IPS-18a (cell line): Measurements from ENCODE around the gene CCDC34.

Experiments used
- H3K27ac ChIP-seq: one replicate; pipeline ENCODE4 v1.5.1; 2013; ENCODE audit warnings: low read length
- H3K27me3 ChIP-seq: one replicate; pipeline ENCODE4 v1.6.1; 2013; ENCODE audit warnings: mild to moderate bottlenecking, low read length; ENCODE audit not compliant: control insufficient read depth, insufficient read depth
- H3K36me3 ChIP-seq: one replicate; pipeline ENCODE4 v1.6.1; 2013; ENCODE audit warnings: low read depth, low read length; ENCODE audit not compliant: control insufficient read depth
- H3K4me1 ChIP-seq: one replicate; pipeline ENCODE4 v1.6.1; 2013; ENCODE audit warnings: low read depth, low read length; ENCODE audit not compliant: control insufficient read depth
- H3K4me3 ChIP-seq: one replicate; pipeline ENCODE4 v1.5.1; 2013; ENCODE audit warnings: low read length
- H3K9ac ChIP-seq: one replicate; pipeline ENCODE4 v1.6.1; 2013; ENCODE audit warnings: mild to moderate bottlenecking, low read length, moderate library complexity
- H3K9me3 ChIP-seq: one replicate; pipeline ENCODE4 v1.6.1; 2013; ENCODE audit warnings: low read depth, low read length; ENCODE audit not compliant: control insufficient read depth

CCDC34 gene

GRCh38 chr11:27390318-27391295, 27.6 kb upstream of the CCDC34 start:
- peaks cover 17% of the 10 kb centered on the region for H3K36me3 ChIP-seq
- H3K9me3 ChIP-seq, result no peaks in the 10 kb centered on the region
- H3K4me3 ChIP-seq, result no peak overlapping the region
- no peak overlapping the region for H3K9ac ChIP-seq
- H3K27me3 ChIP-seq, result no peaks in the 10 kb centered on the region
- peaks cover 73% of the 10 kb centered on the region for H3K4me1 ChIP-seq
- no peak overlapping the region for H3K27ac ChIP-seq

GRCh38 chr11:27388869-27389268, 25.9 kb upstream of the CCDC34 start:
- peaks cover 34% of the 10 kb centered on the region for H3K36me3 ChIP-seq

GRCh38 chr11:27388001-27388400, 25.0 kb upstream of the CCDC34 start:
- Histone ChIP-seq H3K36me3 (peaks cover 40% of the 10 kb centered on the region), H3K4me1 (peaks cover 60% of the 10 kb centered on the region), H3K27me3 (no peaks in the 10 kb centered on the region), H3K27ac (no peak overlapping the region), H3K9ac (no peak overlapping the region), H3K9me3 (no peaks in the 10 kb centered on the region), H3K4me3 (no peak overlapping the region)

More at GRCh38 chr11:27388869-27389268, 25.9 kb upstream of the CCDC34 start:
- Histone ChIP-seq H3K27me3 (no peaks in the 10 kb centered on the region), H3K4me3 (no peak overlapping the region), H3K27ac (no peak overlapping the region), H3K9ac (no peak overlapping the region), H3K4me1 (peaks cover 61% of the 10 kb centered on the region), H3K9me3 (no peaks in the 10 kb centered on the region)

DNA sequence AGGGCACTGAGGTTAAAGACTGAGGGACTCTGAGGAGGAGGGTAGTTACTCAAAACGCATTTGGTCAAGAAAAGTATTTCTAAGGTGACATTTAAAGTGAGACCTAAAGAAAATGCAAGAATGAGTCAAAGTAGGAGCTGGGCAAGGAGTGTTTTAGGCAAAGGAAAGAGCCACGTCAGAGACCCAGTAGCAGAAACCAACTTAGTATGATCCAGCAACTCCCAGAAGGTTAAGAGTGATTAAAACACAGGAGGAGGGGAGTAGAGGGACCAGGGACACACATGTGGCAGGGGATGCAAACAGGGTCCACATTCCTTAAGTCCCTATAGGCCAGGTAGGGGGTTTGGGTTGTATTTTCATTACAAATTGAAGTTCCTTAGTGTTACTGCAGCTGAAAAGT, 24.3 kb upstream of the CCDC34 start:
- Histone ChIP-seq H3K27ac (no peak overlapping the region), H3K4me1 (peaks cover 54% of the 10 kb centered on the region), H3K27me3 (no peaks in the 10 kb centered on the region), H3K9ac (no peak overlapping the region), H3K9me3 (no peaks in the 10 kb centered on the region), H3K4me3 (no peak overlapping the region), H3K36me3 (peaks cover 42% of the 10 kb centered on the region)

GRCh38 chr11:27386181-27386845, 23.3 kb upstream of the CCDC34 start:
- Histone ChIP-seq H3K9ac (no peak overlapping the region), H3K4me1 (peaks cover 45% of the 10 kb centered on the region), H3K27me3 (no peaks in the 10 kb centered on the region), H3K27ac (no peak overlapping the region), H3K4me3 (no peak overlapping the region), H3K9me3 (no peaks in the 10 kb centered on the region), H3K36me3 (peaks cover 45% of the 10 kb centered on the region)

- Histone ChIP-seq H3K27me3 (no peaks in the 10 kb centered on the region), H3K27ac (no peak overlapping the region), H3K4me3 (no peak overlapping the region), H3K36me3 (peaks cover 50% of the 10 kb centered on the region), H3K9me3 (no peaks in the 10 kb centered on the region), H3K4me1 (peaks cover 34% of the 10 kb centered on the region), H3K9ac (no peak overlapping the region)
Observed at GRCh38 chr11:27385245-27385644, 22.2 kb upstream of the CCDC34 start.

- Histone ChIP-seq H3K4me1 (peaks cover 25% of the 10 kb centered on the region), H3K9me3 (no peaks in the 10 kb centered on the region), H3K27ac (no peak overlapping the region), H3K9ac (no peak overlapping the region), H3K36me3 (peaks cover 60% of the 10 kb centered on the region), H3K4me3 (no peak overlapping the region), H3K27me3 (no peaks in the 10 kb centered on the region)
Observed at GRCh38 chr11:27384227-27384626, 21.2 kb upstream of the CCDC34 start.

DNA sequence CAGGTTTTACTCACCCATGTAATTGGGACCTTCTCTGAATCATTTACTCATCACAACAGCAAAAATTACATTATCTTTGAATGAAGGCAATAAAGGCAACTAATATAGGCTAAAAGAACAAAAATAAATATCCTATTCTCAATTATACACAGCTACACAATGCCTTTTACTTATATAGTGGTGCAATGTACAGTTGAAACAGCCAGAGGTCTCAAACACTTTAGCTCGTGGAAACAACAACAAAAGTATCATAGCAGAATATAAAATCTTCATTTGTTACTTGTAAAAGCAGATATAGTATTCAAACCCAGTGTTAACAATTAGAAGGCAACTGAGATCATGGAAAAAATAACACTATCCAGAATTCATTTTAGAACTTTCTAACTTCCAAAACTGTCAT, 20.6 kb upstream of the CCDC34 start:
- Histone ChIP-seq H3K9me3 (no peaks in the 10 kb centered on the region), H3K36me3 (peaks cover 66% of the 10 kb centered on the region), H3K27me3 (no peaks in the 10 kb centered on the region), H3K27ac (no peak overlapping the region), H3K4me1 (peaks cover 19% of the 10 kb centered on the region), H3K9ac (no peak overlapping the region), H3K4me3 (no peak overlapping the region)

DNA sequence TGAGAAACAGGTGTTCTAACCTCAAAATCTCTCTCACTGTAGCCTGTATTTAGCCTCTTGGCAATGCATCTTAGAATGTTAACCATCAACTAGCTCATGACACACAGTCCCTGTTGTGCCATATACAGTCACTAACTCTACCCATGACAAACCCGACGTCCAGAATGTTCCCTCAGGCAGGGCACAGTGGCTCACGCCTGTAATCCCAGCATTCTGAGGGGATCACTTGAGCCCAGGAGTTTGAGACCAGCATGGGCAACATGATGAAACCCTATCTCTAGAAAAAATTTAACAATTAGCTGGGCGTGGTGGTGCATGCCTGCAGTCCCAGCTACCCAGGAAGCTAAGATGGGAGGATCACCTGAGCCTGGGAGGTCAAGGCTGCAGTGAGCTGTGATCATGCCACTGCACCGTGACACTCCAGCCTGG, 18.2 kb upstream of the CCDC34 start:
- Histone ChIP-seq H3K27ac (no peak overlapping the region), H3K36me3 (peaks cover 78% of the 10 kb centered on the region), H3K9ac (no peak overlapping the region), H3K9me3 (no peaks in the 10 kb centered on the region), H3K27me3 (no peaks in the 10 kb centered on the region), H3K4me3 (no peak overlapping the region), H3K4me1 (no peaks in the 10 kb centered on the region)

DNA sequence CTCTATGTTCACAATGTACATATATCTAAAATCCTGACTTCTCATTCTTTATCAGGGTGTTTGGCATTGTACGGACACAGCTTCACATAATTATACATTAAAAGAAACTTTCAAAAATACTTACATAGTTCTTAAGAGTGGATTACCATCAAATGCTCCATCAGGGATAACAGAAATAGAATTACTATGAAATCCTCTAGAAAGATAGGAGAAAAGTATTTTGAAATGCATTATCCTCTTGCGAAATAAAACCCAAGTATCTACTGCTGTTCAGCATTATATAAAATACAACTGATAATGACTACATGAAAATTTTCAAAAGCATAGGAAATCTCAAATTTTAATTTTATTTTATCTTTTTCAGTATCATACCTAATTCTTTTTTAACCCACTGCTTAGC, 17.8 kb upstream of the CCDC34 start:
- H3K9me3 ChIP-seq, result no peaks in the 10 kb centered on the region
- H3K4me1 ChIP-seq, result no peaks in the 10 kb centered on the region
- no peak overlapping the region for H3K4me3 ChIP-seq
- no peaks in the 10 kb centered on the region for H3K27me3 ChIP-seq
- H3K9ac ChIP-seq, result no peak overlapping the region
- no peak overlapping the region for H3K27ac ChIP-seq
- peaks cover 74% of the 10 kb centered on the region for H3K36me3 ChIP-seq

GRCh38 chr11:27379449-27379848, 16.4 kb upstream of the CCDC34 start:
- Histone ChIP-seq H3K27me3 (no peaks in the 10 kb centered on the region), H3K9ac (no peak overlapping the region), H3K36me3 (peaks cover 73% of the 10 kb centered on the region), H3K9me3 (no peaks in the 10 kb centered on the region), H3K4me1 (no peaks in the 10 kb centered on the region), H3K4me3 (no peak overlapping the region), H3K27ac (no peak overlapping the region)
